Stimulated activated CD4-positive, alpha-beta T cell treated with anti-CD3 and anti-CD28 coated beads, TNF-alpha, amount 100 ng/mL, for 1 hour (primary cell): ENCODE measurements around the gene MTF2.
"Not testable (repeated sequence)": the region's sequence is repeated elsewhere in the genome, so short reads cannot be mapped to it uniquely, and the experiment has no call there.

ENCODE experiments used
- DNase-seq, 3 donors: peaks; one replicate each; pipeline ENCODE4 v3.0.0-alpha.2; 2020; ENCODE audit warnings: low read depth in 3 of 3, low spot score in 1 of 3

MTF2 gene

DNA sequence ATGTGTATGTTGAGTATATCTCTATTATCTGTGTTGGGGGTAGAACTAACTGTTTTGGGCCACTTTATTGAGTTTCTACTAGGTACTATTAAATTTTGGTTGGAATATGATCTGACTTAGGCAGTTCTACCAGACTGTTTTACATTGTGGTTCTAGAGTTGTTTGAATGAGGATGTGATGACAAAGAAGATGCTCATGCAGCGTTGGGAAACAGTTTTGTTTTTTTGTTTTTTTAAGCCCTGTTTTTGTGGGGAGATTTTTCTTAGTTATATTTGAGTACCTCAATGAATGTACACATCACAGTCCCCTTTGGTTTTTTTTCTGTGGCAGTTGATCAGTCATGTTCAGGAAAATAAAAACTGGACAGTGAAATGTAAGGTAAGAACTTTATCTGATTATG lies 61.0 kb downstream of the MTF2 start:
- DNase-seq, result no peak

DNA sequence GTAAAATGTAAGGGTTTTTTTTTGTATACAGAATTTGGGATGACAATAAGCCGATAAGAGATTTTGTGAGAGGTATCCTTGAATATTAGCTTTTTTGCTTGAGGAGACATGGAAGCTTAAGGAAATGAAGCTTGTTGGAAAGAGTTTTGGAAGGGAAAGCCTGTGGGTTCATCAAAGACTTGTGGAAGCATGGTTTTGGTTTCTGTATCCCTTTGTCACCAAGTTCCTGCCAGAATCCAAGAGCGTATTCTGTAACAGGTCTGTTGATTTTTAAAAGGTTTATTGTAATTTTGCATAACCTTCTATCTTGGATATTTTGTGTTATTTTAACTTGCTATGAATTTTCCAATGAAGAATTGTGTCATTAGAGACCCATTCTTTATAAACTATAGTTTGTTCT lies 63.1 kb downstream of the MTF2 start:
- no peak for DNase-seq

- DNase-seq, result no peak
Measured at GRCh38 chr1:93143136-93143535, 64.1 kb downstream of the MTF2 start.

- no peak for DNase-seq
Measured at GRCh38 chr1:93143769-93144168, 64.7 kb downstream of the MTF2 start.

DNA sequence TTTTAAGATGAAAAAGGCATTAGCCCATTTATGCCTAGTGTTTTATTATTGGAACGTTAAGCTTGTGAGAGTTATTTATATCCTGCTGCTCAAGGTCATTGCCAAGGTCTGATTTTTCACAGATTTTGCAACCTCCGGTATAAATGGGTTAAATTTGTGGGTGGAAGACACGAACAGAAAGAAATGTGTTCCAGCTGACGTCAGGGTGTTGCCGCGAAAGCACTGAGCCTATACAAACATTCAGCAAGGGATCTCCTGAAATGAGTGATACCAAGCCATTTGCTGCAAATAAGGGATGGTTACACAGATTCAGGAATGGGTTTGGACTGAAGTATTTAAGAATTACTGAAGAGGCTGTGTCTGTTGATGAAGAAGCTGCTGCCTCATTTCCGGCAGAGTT lies 68.9 kb downstream of the MTF2 start:
- DNase-seq, result no peak

- DNase-seq, result no peak
Measured at GRCh38 chr1:93150729-93151128, 71.6 kb downstream of the MTF2 start.

DNA sequence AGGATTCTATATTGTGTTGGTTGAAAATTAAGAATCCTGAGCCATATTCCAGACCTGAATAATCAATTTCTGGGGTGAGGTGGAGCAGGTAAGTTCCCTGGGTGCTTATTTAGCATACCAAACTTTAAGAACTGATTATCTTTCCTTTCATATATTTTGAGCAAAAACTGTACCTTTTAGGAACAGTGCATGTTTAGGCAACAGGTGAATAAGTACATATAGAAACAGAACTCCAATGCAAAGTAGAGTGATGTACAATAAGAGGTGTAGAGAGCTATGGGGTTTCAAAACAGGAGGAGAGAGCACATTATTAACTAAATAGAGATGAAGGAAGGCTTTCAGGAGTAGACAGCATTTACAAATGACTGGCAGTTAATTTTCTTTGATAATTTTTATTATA lies 72.4 kb downstream of the MTF2 start:
- no peak for DNase-seq

DNA sequence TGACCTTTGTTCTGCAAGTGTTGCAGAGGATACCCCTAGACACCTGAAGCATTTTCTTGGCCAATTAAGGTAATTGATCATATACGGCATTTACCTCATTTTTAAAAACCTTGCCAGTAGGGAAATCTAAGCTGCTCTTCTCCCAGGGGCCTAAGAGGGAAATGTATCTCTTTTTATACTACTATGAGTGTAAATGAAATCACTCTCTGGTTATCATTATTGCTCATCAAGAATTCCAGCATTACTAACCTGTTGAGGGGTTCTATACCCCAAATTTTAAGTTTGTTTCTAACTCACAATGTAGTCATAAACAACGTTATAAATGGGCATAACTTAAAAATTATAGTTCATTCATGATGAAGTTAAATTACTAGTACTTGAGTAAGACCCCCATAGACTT lies 73.8 kb downstream of the MTF2 start:
- DNase-seq, result no peak

DNA sequence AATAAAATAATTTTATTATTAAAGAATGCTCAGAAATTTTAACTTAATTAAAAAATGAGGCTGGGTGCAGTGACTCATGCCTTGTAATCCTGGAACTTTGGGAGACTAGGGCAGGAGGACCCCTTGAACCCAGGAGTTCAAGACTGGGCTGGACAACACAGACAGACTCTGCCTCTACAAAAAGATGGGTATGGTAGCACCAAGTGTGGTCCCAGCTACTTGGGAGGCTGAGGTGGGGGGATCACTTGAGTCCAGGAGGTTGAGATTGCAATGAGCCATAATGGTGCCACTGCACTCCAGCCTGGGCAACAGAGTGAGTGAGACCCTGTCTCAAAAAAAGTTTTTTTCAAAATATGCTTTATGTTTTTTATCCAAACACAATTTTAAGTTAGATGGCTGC lies 75.8 kb downstream of the MTF2 start:
- no peak for DNase-seq

GRCh38 chr1:93155335-93155734 lies 76.3 kb downstream of the MTF2 start:
- DNase-seq, result no peak

DNA sequence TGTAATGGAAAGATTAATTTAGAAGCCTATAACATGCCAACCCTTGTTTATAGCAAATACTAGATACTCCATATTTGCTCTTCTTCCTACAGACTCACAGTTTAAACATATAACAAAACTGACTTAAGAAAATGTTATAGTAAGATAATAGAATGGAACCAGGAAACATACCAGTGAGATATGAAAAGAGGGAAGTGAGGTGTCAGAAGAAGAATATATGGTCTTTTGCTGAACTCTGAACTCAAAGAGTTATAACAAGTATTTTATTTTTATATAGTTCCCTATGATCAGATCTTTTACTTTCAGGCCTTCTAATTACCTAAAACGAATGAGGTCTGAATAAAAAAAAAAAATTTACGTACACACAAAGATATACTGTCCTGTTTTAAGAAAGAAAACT lies 80.3 kb downstream of the MTF2 start:
- DNase-seq, result no peak

GRCh38 chr1:93163314-93163713 lies 84.2 kb downstream of the MTF2 start:
- not testable (repeated sequence) for DNase-seq

DNA sequence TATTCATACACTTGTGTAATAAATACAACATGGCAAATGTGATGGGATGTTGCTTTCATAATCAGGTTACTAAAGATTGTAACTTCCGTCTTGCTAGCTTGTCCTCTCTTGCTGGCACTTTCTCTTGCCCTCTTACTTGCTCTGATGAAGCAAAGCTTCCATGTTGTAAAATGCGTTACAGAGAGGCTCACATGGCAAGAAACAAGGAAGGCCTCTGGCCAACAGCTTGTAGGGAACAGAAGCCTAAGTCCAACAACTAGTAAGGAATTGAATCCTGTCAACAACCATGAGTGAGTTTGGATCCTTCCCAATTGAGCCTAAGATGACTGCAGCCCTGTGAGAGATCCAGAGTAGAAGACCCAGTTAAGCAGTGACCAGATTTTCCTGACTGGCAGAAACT lies 85.7 kb downstream of the MTF2 start:
- no peak for DNase-seq

GRCh38 chr1:93165895-93166294 lies 86.8 kb downstream of the MTF2 start:
- not testable (repeated sequence) for DNase-seq

DNA sequence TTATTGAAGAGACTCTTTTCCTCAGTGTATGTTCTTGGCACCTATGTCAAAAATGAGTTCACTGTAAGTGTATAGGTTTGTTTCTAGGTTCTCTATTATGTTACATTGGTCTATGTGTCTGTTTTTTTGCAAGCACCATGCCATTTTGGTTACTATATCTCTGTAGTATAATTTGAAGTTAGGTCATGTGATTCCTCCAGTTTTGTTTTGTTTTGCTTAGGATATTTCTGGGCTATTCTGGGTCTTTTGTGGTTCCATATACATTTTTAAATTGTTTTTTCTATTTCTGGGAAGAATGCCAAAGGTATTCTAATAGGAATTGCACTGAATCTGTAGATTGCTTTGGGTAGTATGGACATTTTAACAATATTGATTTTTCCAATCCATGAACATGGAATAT lies 87.9 kb downstream of the MTF2 start:
- no peak for DNase-seq

- DNase-seq, result not testable (repeated sequence)
Measured at GRCh38 chr1:93170141-93170678, 91.1 kb downstream of the MTF2 start.

DNA sequence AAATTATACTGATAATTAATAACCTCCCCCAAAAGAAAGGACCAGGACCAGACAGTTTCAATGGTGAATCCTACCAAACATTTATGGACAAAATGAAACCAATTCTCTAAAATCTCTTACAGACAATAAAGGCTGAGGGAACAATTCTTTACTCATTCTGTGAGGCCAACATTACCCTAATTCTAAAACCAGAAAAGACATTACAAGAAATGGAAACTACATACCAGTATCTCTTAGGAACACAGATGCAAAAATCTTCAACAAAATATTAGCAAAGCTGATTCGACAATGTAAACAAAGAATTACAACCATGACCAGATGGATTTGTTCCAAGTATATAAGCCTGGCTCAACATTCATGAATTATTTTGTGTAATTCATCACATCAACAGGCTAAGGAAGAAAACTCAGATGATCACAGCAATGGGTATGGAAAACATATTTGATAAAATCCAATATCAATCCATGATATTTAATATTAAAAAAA lies 92.5 kb downstream of the MTF2 start:
- no peak for DNase-seq

GRCh38 chr1:93172778-93173177 lies 93.7 kb downstream of the MTF2 start:
- no peak for DNase-seq

DNA sequence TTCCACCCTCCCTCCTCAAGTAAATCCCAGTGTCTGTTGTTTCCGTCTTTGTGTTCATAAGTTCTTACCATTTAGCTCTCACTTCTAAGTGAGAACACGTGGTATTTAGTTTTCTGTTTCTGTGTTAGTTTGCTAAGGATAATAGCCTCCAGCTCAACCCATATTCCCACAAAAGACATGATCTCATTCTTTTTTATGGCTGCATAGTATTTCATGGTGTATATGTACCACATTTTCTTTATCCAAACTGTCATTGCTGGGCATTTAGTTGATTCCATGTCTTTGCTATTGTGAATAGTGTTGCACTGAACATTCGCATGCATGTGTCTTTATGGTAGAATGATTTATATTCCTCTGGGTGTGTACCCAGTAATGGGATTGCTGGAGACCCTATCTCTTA lies 95.6 kb downstream of the MTF2 start:
- not testable (repeated sequence) for DNase-seq

DNA sequence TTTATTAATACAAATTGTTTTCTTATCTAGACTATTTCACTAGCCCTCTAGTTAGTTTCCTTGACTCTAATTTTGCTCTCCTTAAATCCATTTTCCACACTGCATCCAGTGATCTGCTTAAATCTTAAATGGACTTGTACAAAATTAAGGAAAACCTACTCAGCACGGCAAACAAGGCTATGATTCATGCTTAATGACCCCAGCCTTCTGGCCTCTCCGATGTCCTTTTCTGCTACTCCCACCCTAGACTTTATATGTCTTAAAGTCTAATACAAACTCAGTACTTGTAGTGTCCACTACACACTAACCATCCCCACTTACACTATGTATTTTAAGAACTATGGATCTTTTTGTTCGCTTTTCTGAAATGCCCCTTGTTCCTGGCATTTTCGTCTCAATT lies 98.9 kb downstream of the MTF2 start:
- DNase-seq, result no peak

DNA sequence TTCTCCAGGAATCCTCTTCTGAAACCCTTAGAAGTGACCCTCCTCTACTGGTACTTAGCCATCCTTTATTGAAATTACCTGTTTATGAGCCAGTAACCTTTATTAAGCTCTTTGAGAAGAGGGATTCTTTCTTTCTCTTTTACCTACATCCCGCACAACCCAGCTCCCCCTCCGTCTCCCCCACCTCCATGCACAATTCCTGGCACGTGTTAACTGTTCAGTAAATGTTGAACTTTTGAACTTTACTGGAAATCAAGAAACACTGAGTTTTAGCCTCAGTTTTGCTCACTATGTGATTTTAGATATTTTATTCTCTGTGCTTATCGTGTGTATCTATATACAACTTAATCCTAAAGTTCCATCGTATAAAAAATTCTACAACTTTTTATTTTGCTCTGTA lies 99.3 kb downstream of the MTF2 start:
- no peak for DNase-seq

- DNase-seq, result peak; percentile 80 to 88 (median 86)
Measured at GRCh38 chr1:93179886-93180722, 101.0 kb downstream of the MTF2 start, which contains the start of gene TMED5. Gene TMED5, minus strand, starts transcription at chr1:93180413. Its CDS starts 171 bp downstream, at chr1:93180242.
